ENCODE results near the gene CPNE6.

The CPNE6 gene

DNA sequence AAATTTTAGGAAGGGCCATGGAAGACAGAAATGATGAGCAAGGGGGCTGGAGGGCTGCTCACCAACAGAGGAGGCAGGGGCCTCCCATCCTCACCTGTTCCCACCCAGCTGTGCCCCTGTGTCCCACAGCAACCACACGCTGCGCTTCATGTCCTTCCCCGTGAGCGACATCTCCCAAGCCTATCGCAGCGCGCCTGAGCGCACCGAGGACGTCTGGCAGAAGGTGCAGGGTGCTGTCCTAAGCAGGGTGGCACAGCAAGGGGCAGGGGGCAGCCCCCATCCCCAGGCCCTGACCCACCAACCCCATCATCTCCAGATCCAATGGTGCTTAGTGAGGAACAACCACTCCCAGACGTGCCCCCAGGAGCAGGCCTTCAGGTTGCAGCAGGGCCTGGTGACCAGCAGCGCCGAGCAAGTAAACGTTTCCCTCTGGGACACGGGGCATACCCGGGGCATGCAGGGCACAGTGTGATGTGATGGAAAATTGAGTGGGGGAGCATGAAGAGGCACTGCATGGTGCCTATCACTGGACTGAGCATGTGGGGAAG is 11.4 kb upstream of the CPNE6 start:
- H3K9me3 Mint-ChIP-seq, result no peaks in the 10 kb centered on the region
- H3K27ac Mint-ChIP-seq, result no peak overlapping the region
- no peaks in the 10 kb centered on the region for H3K36me3 Mint-ChIP-seq
- no peak overlapping the region for H3K4me3 Mint-ChIP-seq
- peaks cover 0 to 4% of the 10 kb centered on the region in 2 donors for H3K4me1 Mint-ChIP-seq
- peaks cover 12% of the 10 kb centered on the region in 2 donors for H3K27me3 Mint-ChIP-seq
- DNase-seq, result no peak
- ATAC-seq (replicated peaks), result no peak

DNA sequence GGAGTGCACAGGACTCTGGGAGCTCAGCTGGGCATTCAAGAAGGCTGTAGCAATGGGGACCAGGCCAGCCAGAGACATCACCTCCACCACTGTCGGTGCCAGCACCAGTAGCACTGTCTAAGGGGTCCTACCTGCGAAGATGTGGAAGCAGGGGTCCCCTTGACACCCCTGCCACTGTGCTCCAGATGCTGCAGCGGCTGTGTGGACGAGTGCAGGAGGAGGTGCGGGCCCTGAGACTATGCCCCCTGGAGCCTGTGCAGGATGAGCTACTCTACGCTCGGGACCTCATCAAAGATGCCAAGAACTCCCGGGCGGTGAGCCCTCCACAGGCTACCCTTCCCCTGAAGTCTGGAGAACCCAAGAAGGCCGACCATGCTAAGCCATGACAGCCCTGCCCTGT is 10.9 kb upstream of the CPNE6 start:
- H3K4me3 Mint-ChIP-seq, result no peak overlapping the region
- H3K9me3 Mint-ChIP-seq, result no peaks in the 10 kb centered on the region
- peaks cover 6 to 8% of the 10 kb centered on the region in 2 donors for H3K27me3 Mint-ChIP-seq
- DNase-seq (no peak), ATAC-seq (replicated peaks) (no peak)
- H3K27ac Mint-ChIP-seq, result no peak overlapping the region
- no peaks in the 10 kb centered on the region for H3K36me3 Mint-ChIP-seq
- H3K4me1 Mint-ChIP-seq, result peaks cover 0 to 4% of the 10 kb centered on the region in 2 donors

DNA sequence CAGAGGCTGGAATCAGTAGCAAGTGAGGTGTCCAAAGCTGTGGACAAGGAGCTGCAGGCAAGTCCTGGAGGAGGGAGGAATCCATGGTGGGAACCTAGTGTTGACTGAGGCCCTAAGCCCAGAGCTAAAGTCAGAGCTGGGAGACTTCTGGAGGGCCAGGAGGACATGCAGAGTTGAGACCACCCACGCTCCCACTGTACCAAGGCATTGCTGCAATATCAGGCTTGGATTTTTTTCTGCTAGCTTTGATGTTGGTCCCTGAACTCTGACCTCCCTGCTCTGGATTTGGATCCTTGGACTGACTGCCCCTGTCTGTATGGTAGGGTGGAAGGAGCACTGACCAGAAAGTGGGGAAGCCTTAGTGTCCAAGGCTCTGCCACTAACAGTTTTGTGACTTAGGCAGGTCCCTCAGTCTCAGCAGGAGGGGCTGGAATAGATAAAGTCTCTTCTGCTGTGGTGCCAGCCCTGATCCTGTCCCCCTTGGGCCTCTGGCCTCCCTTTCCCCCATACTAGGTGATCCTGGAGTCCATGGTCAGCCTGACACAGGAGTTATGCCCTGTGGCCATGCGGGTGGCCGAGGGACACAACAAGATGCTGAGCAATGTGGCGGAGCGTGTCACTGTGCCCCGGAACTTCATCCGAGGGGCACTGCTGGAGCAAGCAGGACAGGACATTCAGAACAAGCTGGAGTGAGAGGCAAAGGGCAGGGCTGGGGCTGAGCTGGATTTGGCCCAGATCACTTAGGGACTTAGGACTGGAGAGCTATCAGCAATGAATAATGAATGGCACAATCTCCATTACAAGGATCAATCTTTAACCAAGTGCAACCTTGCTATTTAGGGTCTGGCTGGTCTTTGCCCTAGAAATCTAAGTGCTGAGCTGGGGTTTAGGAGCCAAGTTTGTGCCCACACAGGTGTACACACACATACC is 10.1 kb upstream of the CPNE6 start:
- DNase-seq (no peak), ATAC-seq (replicated peaks) (no peak)
- Mint-ChIP-seq H3K36me3 (no peaks in the 10 kb centered on the region), H3K4me3 (no peak overlapping the region), H3K4me1 (peaks cover 0 to 4% of the 10 kb centered on the region in 2 donors), H3K27ac (no peak overlapping the region), H3K9me3 (no peaks in the 10 kb centered on the region), H3K27me3 (peaks cover 6 to 7% of the 10 kb centered on the region in 2 donors)

DNA sequence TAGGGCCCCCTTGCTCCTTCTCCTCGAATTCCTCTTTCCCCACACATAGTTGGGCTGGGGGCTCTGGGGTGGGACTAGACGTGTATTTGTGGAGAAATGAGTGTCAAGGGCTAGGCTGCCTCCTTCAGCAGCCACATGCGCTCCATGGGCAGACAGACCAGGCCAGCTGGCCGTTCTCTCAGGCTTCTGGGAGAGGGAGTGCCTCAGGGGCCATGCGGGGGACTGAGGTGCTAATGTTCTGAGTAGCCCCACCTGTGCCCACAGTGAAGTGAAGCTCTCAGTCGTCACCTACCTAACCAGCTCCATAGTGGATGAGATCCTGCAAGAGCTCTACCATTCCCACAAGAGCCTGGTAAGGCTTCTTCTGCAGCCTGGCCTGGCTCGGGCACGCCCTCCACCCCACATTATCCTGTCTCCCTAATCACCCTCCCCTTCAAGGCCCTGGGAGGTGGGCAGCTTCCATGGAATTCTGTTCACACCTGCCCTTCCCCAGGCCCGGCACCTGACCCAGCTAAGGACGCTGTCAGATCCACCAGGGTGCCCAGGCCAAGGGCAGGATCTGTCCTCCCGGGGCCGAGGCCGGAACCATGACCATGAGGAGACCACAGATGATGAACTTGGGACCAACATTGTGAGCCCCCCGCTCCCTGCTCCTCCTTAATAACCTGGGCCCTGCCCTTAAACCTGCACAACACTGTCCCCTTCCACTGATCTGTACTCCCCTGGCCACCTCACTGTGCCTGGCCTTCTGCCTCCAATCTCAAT is 9.0 kb upstream of the CPNE6 start:
- ATAC-seq (replicated peaks) (no peak), DNase-seq (no peak)
- no peak overlapping the region for H3K27ac Mint-ChIP-seq

DNA sequence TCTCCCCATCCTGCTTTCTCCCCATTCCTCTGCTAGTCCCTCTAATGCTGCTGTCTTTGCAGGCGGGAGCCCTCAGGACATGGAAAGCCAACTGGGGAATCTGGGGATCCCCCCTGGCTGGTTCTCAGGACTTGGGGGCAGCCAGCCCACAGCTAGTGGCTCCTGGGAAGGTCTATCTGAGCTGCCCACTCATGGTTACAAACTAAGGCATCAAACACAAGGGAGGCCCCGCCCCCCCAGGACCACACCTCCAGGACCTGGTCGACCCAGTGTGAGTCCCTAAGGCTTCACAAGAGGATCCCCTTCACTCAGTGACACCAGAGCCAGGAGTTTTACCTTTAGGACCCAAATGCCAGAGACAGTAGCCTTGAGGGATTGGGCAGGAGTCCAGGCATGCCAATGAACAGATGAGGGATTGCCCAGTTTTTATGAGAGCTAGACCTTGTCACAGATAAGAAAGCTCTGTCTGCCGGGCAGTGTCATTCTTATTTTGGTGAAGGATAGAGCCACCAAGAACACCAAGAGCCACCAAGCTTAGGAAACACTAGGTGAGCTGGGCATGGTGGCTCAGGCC is 8.0 kb upstream of the CPNE6 start:
- Mint-ChIP-seq H3K27ac (no peak overlapping the region), H3K4me3 (no peak overlapping the region), H3K36me3 (no peaks in the 10 kb centered on the region), H3K4me1 (peaks cover 0 to 2% of the 10 kb centered on the region in 2 donors), H3K9me3 (no peaks in the 10 kb centered on the region), H3K27me3 (peaks cover 0 to 3% of the 10 kb centered on the region in 2 donors)
- DNase-seq (no peak), ATAC-seq (replicated peaks) (no peak)

More for the DNA sequence above, 9.0 kb upstream of the CPNE6 start:
- H3K27me3 Mint-ChIP-seq, result peaks cover 0 to 3% of the 10 kb centered on the region in 2 donors
- no peak overlapping the region for H3K4me3 Mint-ChIP-seq
- H3K4me1 Mint-ChIP-seq, result peaks cover 0 to 4% of the 10 kb centered on the region in 2 donors
- H3K36me3 Mint-ChIP-seq, result no peaks in the 10 kb centered on the region
- no peaks in the 10 kb centered on the region for H3K9me3 Mint-ChIP-seq

DNA sequence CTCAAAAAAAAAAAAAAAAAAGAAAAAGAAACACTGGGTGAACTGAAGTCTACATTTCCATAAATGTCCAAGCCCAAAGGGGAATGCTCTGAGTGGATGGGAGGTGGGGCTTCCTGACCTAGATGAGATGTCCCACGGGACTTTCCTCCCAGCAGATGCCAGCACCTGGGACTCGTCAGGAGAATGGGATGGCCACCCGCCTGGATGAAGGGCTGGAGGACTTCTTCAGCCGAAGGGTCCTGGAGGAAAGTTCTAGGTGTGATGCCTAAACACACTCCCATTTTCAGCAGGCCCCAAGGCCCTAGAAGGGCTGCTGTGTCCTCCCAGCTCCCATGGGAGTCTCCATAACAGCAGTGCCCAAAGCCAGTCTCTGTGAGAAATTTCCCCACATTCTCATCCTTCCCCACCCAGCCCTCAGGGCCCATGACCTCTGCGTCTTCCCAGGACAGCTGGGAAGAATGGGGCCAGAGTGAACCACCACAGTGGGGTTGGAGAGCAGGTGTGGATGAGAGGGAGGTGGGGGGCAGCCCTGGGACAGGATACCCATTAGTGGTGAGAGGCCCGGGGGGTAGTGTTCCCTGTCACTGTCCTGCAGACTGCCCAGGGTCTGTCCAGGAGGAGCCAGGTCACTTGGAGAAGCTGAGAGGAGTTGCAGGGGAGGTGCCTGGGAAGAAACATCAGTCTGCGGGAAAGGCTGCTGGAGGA is 7.1 kb upstream of the CPNE6 start:
- Mint-ChIP-seq H3K27me3 (peaks cover 0 to 3% of the 10 kb centered on the region in 2 donors), H3K36me3 (no peaks in the 10 kb centered on the region), H3K9me3 (no peaks in the 10 kb centered on the region), H3K4me1 (peaks cover 0 to 2% of the 10 kb centered on the region in 2 donors), H3K4me3 (no peak overlapping the region), H3K27ac (no peak overlapping the region)
- DNase-seq (no peak), ATAC-seq (replicated peaks) (no peak)

DNA sequence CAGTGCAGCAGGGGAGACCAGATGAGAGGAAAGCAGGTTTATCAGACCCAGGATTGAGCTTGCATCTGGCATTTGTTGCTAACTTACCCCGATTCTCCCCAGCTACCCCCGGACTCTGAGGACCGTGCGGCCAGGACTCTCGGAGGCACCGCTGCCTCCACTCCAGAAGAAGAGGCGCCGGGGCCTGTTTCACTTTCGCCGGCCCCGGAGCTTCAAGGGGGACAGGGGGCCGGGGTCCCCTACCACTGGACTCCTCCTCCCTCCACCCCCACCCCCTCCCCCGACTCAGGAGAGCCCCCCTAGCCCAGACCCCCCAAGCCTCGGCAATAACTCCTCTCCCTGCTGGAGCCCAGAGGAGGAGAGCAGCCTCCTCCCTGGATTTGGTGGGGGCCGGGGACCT is 6.5 kb upstream of the CPNE6 start:
- no peak overlapping the region for H3K27ac Mint-ChIP-seq

DNA sequence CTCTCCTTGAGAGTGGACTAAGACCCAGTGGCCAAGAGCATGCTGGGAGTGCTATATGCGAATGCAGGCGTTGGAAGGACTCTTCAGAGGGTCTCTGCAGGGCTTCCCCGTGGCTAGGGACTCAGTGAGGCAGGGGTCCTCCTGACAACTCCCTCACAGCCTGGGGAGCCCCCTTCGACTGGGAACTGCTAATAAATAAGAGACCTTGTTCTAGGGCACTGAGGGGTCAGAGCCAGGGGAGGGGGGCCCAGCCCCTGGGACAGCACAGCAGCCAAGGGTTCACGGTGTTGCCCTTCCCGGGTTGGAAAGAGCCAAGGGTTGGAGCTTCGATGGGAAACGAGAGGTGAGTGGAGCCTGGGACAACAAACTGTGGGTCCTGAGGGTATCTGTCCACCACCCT is 6.0 kb upstream of the CPNE6 start:
- Mint-ChIP-seq H3K4me3 (no peak overlapping the region), H3K27ac (no peak overlapping the region), H3K27me3 (peaks cover 0 to 3% of the 10 kb centered on the region in 2 donors), H3K4me1 (peaks cover 0 to 2% of the 10 kb centered on the region in 2 donors), H3K9me3 (no peaks in the 10 kb centered on the region), H3K36me3 (no peaks in the 10 kb centered on the region)
- ATAC-seq (replicated peaks), result no peak
- no peak for DNase-seq

More for the DNA sequence above, 6.5 kb upstream of the CPNE6 start:
- Mint-ChIP-seq H3K27me3 (peaks cover 0 to 3% of the 10 kb centered on the region in 2 donors), H3K4me3 (no peak overlapping the region), H3K4me1 (peaks cover 0 to 2% of the 10 kb centered on the region in 2 donors), H3K9me3 (no peaks in the 10 kb centered on the region), H3K36me3 (no peaks in the 10 kb centered on the region)
- DNase-seq (no peak), ATAC-seq (replicated peaks) (no peak)

DNA sequence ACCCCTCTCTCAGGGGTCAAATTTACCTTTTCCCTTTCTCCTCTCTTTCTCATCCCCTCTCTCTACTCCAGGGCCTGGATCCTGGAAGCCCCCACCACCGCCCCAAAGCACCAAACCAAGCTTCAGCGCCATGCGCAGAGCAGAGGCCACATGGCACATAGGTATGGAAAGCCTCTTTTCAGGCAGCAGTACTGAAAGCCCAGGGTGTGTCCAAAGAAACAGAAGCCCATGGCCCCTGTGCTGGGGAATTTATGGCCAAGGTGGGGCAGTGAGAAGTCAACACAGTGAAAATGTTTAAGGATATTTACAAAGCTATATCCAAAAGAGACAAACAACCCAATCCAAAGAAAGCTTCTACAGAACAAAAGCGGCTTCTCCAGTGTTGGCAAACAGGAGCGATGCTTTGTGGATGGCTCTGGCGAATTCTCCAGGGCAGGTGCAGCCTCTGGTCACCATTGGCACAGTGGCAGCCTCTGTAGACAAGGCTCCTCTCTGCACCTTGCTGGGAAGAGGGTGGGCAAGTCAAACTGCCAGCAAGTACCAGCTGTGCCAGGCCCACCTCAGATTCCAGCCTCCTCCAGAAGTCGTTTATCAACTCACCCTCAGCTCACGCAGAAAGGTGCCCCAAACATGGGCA is 4.7 kb upstream of the CPNE6 start:
- Mint-ChIP-seq H3K27me3 (peaks cover 0 to 3% of the 10 kb centered on the region in 2 donors), H3K9me3 (no peaks in the 10 kb centered on the region), H3K27ac (no peak overlapping the region), H3K4me3 (no peak overlapping the region), H3K36me3 (no peaks in the 10 kb centered on the region), H3K4me1 (peaks cover 0 to 2% of the 10 kb centered on the region in 2 donors)
- DNase-seq (no peak), ATAC-seq (replicated peaks) (no peak)

DNA sequence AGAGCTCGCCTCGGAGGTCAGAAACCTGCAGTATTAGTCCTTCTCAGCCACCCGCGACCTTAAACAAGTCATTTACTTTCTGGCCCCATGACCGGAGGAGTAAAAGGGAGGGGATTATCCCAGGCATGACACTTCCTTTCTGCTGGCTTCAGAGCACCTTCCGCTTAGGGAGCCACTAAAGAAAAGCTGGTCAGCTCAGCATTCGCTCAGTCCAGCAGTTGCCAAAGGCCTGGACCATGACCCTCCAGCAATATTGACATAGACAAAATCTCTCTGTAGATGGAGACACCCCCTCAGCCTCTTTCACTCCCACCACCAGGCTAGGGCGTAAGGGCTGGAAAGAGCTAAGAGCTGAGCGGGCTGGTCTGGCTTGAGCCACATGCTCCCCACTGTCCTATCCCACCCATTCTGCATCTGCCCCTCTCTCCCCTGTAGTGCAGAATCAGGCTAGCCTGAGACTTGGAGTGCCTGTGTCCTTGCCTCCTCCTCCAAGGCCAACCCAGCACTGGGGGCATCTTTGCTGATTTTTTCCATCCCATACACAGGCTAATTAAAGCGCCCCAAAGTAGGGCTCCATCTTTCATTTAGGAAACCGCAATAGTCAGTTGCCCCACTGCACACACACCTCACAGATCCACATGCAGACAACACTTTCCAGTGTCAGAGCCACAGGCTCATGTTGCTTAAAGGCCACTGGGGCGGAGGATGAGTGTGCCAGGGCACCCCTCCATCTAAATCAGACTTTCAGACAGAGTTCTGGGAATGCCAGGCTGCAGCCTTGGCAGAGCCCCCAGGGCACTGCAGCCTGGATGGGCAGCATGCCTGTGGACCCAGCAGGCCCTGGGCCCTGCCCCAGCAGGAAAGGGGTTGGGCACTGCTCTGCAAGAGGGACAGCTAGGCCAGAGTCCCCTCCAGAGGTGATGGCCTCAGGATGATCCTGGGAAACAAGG is 4.0 kb upstream of the CPNE6 start:
- H3K9me3 Mint-ChIP-seq, result no peaks in the 10 kb centered on the region
- peaks cover 0 to 3% of the 10 kb centered on the region in 2 donors for H3K27me3 Mint-ChIP-seq
- peaks cover 0 to 2% of the 10 kb centered on the region in 2 donors for H3K4me1 Mint-ChIP-seq
- no peak overlapping the region for H3K27ac Mint-ChIP-seq
- DNase-seq (no peak), ATAC-seq (replicated peaks) (no peak)
- no peak overlapping the region for H3K4me3 Mint-ChIP-seq
- no peaks in the 10 kb centered on the region for H3K36me3 Mint-ChIP-seq

DNA sequence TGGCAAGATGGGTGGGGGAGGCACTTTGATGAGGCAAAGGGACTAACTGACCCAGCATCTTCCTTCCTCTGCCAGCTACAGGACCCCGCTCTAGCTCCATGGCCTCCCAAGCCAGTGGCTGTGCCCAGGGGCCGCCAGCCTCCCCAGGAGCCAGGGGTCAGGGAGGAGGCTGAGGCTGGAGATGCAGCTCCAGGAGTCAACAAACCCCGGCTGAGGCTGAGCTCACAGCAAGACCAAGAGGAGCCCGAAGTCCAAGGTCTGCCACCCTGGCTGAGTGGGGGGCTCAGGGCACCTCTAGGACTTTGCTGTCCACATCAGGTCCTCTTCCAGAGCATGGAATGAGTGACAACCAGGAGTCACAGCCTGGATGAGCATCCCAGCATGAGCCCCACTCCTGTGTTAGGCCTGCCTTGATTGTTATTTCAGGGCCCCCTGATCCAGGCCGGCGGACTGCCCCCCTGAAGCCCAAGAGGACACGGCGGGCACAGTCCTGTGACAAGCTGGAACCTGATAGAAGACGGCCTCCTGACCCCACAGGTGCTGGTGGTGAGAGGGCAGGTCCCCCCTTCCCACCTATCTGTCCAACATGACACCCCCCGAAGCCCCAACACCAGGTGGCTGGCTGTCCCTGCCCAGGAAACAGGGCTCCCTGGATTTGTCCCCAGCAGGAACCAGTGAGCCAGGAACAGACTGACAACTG is 2.5 kb upstream of the CPNE6 start:
- no peak for ATAC-seq (replicated peaks)
- Mint-ChIP-seq H3K4me1 (no peaks in the 10 kb centered on the region), H3K4me3 (no peak overlapping the region), H3K27ac (no peak overlapping the region), H3K9me3 (no peaks in the 10 kb centered on the region), H3K27me3 (no peaks in the 10 kb centered on the region), H3K36me3 (no peaks in the 10 kb centered on the region)
- DNase-seq, result no peak

DNA sequence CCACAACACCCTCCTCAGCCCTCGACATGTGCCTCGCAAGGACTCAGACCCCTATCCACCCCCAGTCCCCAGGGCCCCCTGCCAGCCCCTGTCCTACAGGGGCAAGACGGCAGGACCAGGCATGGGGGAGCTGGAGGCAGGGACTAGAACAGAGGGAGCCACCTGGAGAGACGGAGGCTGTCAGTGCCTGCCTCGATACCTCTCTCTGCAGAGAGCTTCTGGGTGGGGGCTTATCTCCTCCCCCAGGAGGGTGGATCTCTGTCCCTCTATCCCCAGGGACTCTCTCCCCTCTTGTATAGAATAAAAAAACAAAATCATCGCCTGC is 2.0 kb upstream of the CPNE6 start:
- H3K9me3 Mint-ChIP-seq, result no peaks in the 10 kb centered on the region
- ATAC-seq (replicated peaks), result no peak
- no peaks in the 10 kb centered on the region for H3K36me3 Mint-ChIP-seq

More for the DNA sequence above, 2.0 kb upstream of the CPNE6 start:
- no peaks in the 10 kb centered on the region for H3K27me3 Mint-ChIP-seq
- H3K4me1 Mint-ChIP-seq, result no peaks in the 10 kb centered on the region
- DNase-seq, result no peak
- no peak overlapping the region for H3K27ac Mint-ChIP-seq
- H3K4me3 Mint-ChIP-seq, result no peak overlapping the region
